CD4-positive, alpha-beta T cell treated with Interferon alpha-2 for 1 hour (primary cell): ENCODE measurements around the gene CCDC74B.
"Not testable (repeated sequence)": the region's sequence is repeated elsewhere in the genome, so short reads cannot be mapped to it uniquely, and the experiment has no call there.

ENCODE experiments used
- DNase-seq, 2 donors: peaks; one replicate each; pipeline ENCODE4 v3.0.0-alpha.2; 2020 to 2022

Gene CCDC74B

DNA sequence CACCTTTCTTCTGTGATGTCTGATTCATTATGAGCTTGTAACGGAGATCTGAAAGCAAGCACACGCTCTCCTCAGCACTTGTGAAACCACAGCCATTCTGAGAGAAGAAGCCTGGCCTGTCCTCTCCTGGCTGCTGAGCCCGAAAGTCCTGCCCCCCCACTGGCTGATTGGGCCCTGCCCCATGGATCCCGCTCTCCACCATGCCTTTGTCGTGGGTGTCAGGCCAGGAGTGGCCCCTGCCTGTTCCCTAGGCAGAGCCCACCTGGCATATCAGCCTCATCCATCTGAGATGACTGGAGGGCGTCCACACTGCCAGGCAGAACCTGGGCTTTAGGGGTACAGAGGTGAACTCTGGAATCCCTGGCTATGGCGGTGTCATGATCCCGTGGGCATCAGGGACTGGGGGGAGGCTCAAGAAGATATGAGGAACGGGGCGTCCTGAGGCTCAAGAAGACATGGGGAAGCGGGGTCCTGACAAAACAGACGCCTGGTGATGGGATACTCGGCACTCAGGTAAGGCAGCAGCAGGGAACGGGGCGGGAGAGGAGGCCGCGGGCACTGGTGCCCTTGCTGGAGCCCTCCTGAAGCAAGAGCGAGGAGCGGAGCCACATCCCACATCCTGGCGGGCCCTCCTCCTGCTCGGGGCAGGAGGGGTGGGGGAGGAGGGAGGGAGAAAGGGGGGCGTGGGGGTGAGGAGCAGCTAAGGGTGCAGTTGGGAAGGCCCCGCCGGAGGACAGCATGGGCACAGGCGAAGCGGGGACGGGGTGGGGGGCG, 1.5 kb downstream of the CCDC74B start:
- not testable (repeated sequence) for DNase-seq

DNA sequence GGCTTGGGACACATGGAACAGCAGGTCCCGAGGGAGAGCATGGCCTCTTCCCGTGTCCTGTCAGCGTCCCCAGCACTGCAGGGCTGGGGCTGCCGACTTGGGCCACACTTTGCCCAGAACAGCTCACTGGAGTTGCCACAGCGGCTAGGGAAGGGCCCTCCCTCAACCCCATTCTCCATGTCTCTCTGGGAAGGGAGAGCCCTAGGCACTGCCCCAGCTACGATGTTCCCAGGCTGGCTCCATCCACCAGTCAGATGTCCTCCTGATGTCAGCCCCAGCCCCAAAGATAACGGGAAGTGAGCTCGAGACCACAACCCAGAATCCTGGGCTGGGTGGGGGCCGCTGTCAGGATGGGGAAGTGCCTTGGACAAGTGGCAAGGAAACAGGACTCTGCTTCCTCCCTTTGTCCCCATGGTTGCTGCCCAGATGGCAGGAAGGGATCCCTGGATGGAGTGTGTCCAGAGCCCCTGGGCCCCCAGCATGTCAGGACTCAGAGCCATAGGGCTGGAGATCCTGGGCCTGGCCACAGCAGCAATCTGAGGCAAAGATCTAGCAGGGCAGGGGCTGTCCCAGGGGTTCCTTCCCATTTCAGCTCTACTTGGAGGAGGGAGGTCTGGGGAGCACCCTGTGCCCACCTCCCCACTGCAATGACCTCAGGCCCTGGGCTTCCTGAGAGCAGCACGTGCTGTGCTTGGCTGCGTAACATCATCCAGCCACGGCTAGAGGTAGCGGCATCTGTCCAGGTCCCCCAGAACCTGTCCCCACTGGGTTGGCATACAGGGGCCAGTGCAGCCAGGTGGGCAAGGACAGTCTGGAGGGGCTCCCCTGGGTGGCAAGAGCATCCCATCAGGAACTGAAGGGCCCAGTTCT, 2.3 kb downstream of the CCDC74B start:
- not testable (repeated sequence) for DNase-seq

DNA sequence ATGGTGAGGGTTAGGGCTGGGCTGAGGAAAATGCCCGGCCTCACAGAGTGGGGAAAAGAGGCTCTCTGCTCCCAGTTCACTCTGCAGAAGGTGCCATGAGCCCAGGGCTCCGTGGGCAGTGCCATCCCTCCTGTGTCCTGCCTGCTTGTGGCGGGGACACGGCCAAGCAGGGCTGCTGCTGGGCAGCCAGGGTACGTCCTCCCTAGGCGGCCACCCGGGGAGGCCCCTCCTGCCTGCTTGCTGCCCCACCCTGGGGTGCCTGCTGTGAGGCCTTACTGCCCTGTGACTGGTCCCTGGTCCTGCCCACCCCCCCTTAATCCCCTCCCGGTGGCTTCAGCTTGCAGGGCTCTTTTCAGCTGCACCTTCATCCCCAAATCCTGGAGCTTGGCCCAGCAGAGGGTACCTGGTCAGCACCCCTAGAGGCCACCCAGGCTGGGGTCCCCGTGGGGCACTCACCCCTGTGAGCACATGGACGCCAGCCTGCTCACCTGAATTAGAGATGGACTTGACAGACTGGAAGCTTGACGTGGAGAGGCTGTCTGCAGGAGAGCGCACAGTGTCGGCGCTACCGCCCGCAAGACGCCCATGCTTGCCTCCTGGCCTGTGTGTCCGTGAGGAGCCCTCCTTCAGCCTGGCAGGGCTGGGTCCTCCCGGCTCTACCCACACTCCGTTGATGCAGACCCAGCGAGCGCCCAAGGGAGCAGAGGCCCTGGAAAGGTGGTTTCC, 3.1 kb downstream of the CCDC74B start:
- not testable (repeated sequence) for DNase-seq

DNA sequence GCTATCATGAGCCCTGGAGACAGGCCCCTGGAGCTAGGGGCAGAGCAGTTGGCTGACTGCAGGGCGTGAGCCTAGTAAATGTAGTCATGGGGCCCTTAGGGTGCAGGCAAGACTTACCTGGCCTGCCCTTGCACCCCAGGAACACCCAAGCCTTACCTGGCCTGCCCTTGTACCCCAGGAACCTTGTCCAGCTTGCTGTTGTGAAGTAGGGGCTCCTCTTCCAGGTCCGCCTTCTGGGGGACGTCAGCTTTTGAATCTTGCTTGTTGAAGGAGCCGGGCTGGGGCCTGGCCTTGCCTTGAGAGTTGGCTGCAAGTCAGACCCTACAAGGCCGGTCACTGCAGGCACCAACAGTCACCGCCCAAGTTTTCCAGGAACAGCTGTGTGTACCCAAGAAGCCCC, 3.9 kb downstream of the CCDC74B start:
- DNase-seq, result not testable (repeated sequence)

DNA sequence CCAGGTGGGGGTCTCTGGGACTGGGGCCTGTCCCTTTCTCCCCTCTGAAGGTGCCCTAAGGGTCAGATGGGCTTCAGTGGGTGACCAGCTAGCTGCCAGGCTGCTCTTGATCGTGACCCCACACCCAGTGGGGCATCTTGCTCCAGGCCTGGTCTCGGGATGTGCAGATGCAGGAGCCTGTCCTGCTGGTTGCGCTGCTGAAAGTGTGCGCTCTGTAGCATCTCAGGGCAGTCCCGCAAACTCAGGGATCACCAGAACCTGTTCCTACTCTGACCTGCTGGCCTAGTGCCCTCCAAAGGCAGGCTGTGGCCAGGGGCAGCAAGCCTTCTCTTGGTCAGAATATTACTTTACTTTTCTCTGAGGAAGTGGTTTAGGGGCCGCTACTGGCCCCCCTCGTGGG, 4.4 kb downstream of the CCDC74B start:
- DNase-seq, result not testable (repeated sequence)

DNA sequence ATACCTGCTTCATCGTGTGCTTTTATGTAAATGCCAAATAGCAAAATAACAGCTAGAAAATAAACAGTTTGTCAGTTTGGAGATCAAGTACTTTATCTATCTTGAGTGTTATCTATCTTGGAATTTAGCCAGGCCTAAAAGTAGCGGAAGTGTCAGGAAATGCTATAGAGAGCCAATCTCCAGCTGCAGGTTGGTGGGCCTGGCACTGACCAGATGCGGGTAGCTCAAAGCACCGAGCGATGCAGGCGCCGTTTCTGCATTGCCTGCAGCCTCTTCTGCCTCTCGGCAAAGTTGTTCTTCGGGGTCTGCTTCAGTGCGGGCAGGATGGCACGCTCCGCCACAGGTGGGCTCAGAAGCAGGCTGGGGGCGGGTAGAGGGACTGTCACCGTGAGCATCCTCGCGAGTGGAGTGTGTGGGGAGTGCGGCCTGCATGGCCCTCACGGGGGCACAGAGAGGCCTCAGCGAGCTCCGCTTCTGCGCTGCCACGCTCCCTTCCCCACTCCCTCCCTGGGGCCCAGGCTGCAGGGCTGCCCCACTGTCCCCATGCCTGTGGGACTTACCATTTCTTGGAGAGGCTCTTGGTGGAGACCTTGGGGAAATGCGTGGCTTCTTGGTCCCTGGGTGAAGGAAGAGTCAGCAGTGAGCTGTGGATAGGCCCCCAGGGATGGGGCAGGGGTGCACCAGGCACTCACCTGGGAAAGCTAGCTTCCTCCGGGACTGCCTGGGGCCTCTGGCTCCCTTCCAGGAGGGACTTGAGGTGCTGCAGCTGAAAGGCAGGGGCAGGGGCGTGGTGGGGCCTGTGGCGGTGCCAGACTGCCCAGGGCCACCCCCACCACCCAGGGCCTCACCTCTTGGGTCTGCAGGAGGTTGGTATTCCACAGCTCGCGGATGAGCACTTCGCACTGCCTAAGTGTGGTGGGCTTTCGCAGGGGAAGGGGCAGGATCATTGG, 5.3 kb downstream of the CCDC74B start:
- not testable (repeated sequence) for DNase-seq

DNA sequence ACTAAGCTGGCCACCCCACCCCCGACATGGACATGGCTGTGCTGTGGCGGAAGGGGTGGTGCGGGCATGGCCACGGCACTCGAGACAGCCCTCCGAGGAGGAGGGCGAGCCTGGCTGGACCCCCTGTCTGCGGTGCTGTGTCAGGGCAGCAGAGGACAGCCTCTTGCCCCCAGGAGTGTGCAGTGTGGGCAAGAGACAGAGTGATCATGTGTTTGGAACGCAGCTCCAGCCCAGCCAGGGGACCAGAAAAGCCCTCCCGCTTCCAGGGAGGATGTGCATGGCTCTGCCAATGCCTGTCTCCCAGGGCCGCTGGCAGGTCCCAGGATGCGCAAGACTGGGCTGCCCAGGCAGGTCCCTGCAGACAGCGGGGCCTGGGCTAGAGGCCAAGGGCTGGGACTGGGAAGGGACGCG, 6.1 kb downstream of the CCDC74B start:
- DNase-seq, result not testable (repeated sequence)

DNA sequence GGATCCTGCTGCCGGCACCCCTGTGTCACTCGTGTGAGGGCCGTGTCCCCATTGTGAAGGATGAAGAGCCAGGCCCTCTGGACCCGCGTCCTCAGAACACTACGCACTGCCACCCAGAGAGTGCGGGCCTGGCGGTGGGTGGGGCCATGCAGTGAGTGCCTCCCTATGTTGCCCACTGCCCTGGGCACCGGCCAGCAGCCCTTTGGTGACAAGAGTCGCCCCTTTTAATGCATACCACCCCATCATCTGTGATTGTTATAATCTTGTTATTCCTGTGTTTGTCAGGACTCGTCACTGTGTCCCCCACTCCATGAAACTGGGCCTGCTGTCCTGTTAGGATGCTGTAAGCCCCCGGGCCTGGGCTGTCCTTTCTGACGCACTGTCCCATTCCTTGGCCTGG, 6.6 kb downstream of the CCDC74B start:
- not testable (repeated sequence) for DNase-seq

DNA sequence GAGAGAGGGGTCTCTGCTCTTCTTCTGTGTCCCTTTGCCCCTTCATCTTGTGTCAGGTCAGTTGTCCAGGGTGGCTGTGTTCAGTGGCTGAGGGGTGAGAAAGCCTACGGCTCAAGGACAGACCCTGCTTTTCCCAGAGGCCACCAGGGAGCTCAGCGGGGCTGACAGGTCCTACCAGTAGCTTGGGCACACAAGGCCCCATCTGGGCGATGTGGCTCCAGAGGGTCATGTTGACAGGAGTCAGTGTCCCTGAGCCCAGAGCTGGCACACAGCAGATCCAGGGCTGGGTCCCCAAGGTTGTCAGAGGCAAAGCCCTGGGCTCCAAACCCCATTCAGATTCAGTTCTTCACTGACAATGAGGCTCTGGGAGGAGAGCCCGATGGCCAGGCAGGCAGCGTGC, 7.8 kb downstream of the CCDC74B start:
- DNase-seq, result not testable (repeated sequence)

DNA sequence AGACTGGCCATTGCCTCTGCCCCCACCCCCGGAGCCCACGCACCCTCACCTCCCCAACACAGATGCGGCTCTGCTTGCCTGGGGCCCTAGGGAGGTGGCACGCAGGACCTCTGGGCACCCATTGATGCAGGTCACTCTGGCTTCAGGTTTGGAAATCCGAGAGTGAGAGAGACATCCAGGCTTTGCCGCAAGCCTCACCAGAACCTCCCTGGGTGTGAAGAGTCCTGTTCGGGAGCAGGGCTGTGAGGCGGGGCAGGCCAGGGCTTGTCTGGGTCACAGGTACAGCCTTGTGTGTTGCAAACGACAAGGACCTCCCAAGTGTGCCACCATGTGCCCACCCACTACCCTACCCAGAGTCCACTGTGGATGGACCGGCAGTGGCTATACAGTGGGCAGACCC, 8.4 kb downstream of the CCDC74B start:
- DNase-seq, result not testable (repeated sequence)

DNA sequence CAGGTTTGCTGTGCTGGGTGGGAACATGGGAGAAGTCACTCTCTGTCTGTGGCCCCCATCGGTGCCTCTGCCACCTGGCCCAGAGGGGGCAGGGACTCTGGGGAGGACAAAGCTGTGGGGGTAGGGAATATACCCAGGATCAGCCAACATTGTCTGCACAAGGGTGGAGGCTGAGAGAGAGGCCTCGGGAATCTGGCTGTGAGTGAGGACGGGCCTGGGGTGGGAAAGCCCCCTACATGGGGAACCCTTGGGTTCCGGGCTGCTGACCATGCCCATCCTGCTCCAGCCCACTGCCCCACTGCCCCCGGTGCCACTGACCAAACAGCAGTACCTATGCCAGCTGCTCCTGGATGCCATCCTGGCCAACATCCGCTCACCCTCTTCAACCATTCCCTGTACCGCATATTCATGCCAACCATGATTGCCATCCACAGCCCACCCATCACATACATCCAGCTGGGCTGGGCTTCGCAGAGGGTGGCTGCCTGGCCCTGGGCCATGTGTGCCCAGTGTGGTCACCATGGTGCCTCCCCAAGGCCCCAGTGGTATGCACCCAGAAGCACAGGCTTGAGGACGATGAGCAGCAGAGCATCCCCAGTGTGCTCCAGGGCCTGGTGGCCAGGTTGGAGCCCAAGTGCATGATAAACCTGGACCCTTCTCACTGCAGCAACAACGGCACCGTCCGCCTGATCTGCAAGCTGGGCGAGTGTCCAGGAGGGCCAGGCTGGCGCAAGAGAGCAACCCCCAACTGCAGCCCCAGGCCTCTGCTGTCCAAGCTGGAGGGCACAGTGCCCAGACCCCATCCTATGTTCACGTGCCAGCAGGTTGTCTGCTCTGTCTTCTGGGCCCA, 9.0 kb downstream of the CCDC74B start:
- no peak for DNase-seq

DNA sequence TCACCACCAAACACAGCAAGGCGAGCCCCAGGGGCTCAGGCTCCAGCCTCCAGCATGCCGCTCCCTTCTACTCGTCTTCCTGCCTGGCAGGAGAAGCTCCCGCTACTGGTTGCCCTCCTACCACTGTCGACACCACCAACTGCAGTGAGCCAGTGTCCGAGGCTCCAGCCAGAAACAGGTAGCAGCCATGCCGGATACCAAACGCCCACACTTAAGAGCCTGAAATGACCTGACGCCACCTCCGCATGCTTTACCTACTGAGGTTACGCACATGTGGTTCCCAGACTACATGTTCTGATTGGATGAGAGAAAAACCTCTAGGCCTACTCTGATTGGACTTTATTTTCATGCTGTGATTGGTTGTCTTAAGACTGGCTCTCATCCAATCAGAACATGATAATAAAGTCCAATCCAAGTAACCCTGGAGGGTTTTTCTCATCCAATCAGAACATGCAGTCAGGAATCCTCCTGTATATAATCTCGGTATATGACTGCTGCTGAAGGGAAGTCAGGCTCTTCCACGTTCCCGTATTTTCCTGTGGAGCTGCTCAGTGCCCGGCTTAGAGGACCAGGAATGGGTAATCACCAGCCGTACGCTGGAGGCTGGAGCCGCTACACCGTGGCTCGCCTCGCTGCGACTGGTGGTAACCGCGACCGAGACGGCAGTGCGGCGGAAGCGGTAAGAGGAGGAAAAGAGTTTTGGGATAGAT, 15.6 kb downstream of the CCDC74B start, which contains the start of gene POTEF:
Gene POTEF (minus strand): TSS at position 103 of the 710 bp plus-strand sequence. CDS start 8,707 bp downstream, outside the sequence.
- not testable (repeated sequence) for DNase-seq

DNA sequence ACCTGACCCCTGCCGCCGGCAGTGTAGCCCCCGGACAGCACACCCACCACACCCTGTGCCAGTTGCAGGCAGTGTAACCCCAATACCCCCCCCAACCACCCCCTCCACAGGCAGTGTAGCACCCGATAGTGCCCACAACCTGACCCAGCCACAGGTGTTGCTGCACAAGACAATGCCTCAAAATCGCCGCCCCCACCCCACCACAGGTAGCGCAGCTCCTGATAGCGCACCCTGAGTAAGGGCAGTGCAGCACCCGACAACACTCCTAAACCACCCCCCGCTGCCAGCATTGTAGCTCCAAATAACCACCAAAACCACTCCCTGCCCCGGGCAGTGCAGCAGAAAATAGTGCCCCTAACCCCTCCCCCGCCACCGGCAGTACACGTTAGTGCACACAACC, 16.4 kb downstream of the CCDC74B start:
- DNase-seq, result not testable (repeated sequence)

DNA sequence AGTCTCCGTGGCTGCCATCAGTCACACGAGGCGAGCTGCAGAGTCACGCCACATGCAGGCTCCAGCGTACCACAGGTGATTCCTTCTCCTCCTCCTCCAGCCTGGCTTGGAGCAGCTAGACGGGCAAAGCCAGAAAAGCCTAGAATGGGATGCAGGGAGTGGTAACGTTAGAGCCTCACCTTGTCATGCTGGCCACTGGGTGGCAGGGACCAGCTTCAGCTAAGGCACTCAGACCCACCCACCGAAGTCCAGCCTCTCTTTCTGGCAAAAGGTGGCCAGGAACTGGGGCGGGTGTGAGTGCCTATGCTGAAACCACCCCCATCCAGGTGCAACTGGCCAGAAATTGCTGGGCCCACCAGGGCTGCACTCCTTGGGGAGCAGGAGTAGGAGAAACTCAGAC, 17.2 kb downstream of the CCDC74B start:
- DNase-seq, result not testable (repeated sequence)

DNA sequence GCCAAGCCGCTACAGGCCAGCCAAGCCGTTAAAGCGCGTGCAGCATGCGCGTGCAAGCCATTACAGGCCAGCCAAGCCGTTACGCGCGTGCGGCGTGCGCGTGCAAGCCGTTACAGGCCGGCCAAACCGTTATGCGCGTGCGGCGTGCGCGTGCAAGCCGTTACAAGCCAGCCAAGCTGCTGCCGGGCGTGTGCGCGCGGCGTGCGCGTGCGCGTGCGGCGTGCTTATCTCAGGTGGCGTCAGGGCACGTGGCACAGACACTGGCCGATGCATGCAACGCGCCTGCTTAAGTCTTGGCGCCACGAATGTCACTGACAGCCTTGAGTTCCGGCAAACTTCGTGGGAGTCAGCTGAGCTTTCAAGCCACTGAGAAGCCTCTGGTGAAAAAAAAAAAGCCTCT, 24.0 kb downstream of the CCDC74B start:
- DNase-seq, result not testable (repeated sequence)

DNA sequence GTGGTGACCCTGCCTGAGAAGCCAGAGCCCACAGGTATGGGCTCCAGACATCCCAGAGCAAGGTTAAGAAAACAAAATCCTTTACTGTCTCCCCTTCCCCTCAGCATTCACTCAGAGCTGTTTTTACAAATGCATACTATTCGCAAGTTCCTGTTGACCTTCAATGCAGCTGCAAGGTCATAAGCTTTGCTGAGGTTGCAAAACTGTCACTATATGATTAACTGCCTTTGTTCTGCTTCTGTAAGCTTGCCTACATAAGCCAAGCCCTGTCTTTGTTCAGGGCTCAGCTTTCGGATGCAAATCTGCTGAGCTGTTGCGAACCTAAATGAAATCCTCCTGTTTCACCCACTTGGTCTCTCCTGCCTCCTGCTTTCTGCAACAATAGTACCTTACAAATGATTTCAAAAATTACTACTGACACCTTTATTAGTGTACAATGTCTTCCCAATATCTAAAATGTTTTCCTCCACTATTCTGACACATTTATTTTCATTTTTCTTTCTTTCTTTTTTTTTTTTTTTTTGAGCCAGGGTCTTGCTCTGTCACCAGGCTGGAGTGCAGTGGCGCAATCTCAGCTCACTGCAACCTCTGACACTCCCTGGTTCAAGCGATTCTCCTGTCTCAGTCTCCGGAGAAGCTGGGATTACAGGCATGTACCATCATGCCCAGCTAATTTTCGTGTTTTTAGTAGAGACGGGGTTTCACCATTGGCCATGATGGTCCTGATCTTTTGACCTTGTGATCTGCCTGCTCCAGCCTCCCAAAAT, 42.1 kb downstream of the CCDC74B start:
- DNase-seq, result not testable (repeated sequence)
